ENCODE measurements around the gene SLC25A21.
A peak's percentile ranks its signal among the peaks of the same experiment; 100 is the strongest.

Gene SLC25A21

DNA sequence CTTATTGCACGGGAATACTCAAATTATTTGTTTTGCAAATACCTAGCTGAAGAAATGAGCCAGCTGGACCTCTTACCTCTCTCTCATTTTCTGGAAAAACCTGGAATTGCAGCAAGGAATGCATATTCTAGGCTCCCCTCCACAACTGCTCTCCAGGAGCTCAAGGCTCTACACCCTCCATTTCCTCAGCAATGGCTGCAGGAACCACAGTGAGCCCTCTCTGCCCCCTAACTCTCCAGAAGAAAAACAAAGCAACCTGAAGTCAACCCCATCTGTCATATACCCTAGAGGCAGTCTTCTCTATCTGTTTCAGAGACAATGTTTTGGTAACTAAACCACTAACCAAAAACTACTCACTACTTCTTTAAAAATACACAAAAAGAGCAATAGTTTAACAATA is 221.6 kb downstream of the SLC25A21 start:
- FAIRE-seq = no peak
- no peak for DNase-seq (ENCODE audit: insufficient read length, low spot score)

GRCh38 chr14:36949371-36949770 is 223.0 kb downstream of the SLC25A21 start:
- FAIRE-seq = no peak

DNA sequence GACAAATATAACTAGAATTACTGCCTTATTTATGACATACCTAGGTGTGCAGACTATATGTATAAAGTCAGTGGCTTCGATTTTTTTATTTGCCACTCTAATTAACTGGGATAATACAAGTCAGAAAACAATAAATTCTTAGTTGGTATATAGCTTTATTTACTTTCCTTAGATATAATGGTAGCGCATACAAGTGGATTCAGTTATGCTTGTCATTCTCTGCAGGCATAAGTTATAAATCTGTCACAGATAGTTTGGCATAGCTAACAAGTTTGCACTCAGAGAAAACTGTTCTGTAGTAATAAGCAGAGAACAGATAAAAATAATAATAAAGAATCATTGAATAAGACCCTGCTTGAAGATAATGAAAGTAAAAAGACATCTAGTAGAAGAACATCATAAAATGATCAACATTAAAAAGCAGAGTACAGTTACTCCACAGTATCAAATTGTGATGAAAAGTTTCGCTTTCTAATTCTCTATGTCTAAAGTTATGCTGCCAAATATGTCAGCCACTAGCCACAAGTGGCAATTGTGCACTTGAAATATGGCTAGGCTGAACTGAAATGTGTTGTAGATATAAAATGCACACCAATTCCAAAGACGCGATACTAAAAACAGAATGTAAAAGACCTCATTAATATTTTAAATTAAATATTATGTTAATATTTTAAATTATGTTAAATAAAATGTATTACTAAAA is 224.1 kb downstream of the SLC25A21 start:
- DNase-seq (ENCODE audit: insufficient read length, low spot score) (no peak), FAIRE-seq (no peak)

More at GRCh38 chr14:36949371-36949770, 223.0 kb downstream of the SLC25A21 start:
- DNase-seq (ENCODE audit: insufficient read length, low spot score) = no peak

DNA sequence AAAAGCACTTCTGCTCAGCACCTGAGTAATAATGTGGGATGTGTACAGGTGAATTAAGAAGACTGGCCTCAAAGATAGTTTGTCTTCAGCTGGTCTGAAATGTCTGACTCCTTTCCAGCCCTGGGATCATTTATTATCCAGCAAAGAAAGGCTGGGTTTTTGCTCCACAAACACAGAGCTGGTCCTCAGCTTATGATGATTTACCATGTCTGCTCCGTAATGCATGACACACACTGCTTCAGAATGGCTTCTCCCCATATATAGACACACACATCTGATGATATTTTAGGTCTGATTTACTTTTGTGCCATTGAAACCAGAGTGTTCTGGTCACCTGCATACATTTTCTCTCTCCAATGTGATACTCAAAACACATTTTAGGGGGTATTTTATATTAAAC is 225.0 kb downstream of the SLC25A21 start:
- FAIRE-seq (no peak), DNase-seq (ENCODE audit: insufficient read length, low spot score) (no peak)

DNA sequence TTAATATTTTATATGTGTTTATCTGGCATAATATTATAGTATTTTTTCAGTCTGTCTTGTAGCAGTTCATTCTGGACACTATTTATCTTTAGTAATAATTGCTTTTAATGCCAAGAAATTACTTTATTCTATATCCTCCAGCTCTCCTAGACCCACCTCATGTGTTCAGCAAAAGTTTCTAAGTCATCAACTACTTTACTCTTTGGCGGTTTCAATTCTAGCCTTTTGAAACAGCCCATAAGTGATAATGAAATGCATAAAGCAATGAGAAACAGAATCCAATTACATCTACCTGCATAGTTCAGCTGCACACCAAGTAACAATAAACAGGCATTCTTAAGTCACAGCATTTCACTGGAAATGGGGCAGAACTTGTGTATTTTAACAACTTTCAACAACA is 225.5 kb downstream of the SLC25A21 start:
- DNase-seq (ENCODE audit: insufficient read length, low spot score) (no peak), FAIRE-seq (no peak)

- DNase-seq (ENCODE audit: insufficient read length, low spot score) = peak; percentile 5
- FAIRE-seq = no peak
These were observed 227.9 kb downstream of the SLC25A21 start for GRCh38 chr14:36944307-36945010.

DNA sequence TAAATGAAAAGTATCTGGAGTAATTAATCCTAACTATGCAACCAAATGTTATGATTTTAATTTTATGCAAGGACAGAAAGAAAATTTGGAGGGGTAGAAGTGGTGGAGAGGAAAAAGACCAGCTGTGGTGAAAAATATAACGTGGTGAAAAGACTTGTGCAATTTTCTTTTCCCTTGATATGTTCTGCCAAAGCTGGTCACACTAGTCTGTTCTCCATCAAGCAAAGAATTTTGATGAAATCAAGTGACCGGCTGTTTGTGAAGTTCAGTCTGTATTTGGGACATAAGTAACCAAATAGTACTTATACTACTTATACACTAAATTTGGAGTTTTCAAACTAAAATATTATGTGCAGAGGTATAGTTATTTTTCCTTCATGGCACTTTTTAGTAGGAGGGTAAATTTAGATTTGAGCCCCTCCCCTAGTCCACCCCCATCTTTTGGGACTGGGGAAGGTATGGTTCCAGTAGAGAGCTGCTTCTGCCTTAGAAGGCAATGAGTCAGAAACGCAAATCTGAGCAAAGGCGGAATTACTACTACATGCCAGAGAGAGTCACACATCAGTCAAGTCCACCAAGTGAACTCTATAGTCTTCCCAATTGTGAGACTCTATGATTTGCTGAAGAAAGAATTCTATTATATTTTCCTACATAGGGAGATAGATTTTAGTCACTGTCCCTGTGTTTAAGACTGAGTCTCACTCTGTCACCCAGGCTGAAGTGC is 229.7 kb downstream of the SLC25A21 start:
- FAIRE-seq (no peak), DNase-seq (ENCODE audit: insufficient read length, low spot score) (no peak)

DNA sequence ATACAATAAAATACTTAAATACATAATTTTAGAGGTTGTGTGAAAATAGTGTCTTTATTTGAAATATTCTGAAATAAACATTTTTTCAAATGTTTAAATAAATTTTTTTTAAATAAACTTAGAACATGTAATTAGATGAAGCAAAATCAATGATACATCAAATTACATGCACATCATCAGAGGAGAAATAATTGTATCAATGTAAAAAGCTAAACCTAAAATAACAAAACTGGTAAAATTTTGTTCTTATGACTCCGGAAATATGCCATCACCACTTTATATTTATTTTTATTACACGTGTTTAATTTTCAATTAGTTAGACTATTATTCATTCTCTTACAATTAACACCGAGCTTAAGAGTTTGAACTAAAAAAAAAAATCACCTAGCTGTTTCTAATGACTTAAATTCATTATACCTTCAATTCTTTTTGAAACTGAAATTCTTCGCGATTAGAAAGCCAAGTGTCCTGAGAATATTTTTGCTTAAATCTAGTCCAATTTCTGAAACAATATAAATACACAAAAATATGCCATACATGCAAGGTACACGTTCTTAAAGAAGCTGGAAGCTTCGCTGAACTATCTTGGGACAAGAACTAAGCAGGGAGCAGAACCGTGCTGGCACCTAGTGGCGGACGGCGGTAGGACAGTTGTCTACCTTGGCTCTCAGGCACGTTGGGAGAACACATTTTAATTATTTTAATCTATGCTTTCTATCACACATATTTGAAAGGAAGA is 230.5 kb downstream of the SLC25A21 start:
- FAIRE-seq = no peak
- DNase-seq (ENCODE audit: insufficient read length, low spot score) = peak; percentile 32

GRCh38 chr14:36940476-36940875 is 231.9 kb downstream of the SLC25A21 start:
- no peak for FAIRE-seq
- no peak for DNase-seq (ENCODE audit: insufficient read length, low spot score)

- FAIRE-seq = no peak
- no peak for DNase-seq (ENCODE audit: insufficient read length, low spot score)
These were observed 233.1 kb downstream of the SLC25A21 start for GRCh38 chr14:36939265-36939664.

- no peak for DNase-seq (ENCODE audit: insufficient read length, low spot score)
- FAIRE-seq = no peak
These were observed 233.7 kb downstream of the SLC25A21 start for GRCh38 chr14:36938678-36939077.

DNA sequence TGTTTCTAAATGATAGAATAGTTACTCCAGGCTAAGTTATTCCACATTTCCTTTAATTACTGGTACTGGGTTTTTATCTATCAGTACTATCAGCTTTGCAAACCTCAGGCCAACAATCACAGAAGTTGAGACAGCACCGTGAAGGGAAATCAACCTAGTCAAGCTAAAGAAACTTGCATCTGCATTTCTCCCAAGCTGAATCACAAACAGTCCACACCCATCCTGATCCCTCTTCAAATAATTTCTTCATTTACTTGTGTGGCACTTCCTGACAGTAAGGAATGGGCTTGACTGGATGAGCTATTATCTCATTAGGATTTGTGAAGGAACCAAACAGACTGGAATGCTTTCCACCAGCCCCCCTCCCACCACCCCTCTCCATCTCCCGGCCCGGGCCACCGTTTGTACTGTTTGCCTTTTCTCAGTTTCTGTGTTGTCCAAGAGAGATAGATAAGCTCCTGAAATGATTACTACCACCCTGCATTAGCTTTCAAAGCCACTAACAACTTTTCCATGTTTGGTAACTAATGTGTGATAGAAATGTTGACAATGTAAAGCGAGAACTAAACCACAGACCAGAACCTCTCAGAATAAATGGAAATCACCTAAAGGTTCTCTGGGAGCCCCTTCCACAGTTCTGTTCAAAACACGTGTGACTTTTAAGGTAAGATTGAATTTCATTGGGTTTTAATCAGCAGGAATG is 236.3 kb downstream of the SLC25A21 start:
- DNase-seq (ENCODE audit: insufficient read length, low spot score) (no peak), FAIRE-seq (no peak)

GRCh38 chr14:36934304-36934703 is 238.1 kb downstream of the SLC25A21 start:
- FAIRE-seq (no peak), DNase-seq (ENCODE audit: insufficient read length, low spot score) (no peak)

GRCh38 chr14:36931791-36932190 is 240.6 kb downstream of the SLC25A21 start:
- DNase-seq (ENCODE audit: insufficient read length, low spot score) (no peak), FAIRE-seq (no peak)

GRCh38 chr14:36928432-36928831 is 244.0 kb downstream of the SLC25A21 start:
- FAIRE-seq (no peak), DNase-seq (ENCODE audit: insufficient read length, low spot score) (no peak)

DNA sequence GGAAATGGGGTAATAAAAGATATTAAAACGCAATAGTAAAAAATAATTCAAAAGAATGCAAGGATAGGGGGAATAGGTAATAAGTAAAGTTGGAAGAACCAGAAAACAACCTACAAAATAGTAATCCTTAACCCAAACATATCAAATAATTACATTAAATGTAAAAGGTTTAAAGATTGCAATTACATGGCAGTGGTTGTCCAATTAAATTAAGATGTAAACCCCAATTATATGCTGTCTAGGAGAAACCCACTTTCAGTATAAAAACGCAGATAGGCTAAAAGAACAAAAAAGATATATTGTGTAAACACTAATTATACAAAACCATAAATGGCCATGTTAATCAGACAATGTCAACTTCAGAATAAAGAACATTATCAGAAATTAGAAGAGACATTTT is 247.3 kb downstream of the SLC25A21 start:
- no peak for FAIRE-seq
- DNase-seq (ENCODE audit: insufficient read length, low spot score) = no peak

DNA sequence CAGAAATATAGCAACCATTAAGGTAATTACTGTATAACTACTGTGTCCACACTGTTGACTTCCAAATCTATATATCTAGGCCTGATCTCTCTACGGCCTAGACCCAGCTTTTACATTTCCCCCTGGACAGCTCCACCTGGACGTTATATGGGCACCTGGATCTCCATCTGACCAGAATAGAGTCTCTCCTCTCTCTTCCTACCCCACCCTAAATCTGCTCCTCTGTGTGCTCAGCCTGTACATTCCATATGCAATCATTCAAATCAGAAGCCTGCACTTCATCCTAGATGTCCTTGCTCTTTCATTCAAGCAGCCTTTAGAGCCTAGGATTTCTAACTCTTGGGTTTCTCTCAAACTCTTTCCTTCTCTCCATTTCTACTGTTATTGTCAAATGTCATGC is 255.7 kb downstream of the SLC25A21 start:
- no peak for FAIRE-seq
- DNase-seq (ENCODE audit: insufficient read length, low spot score) = no peak

DNA sequence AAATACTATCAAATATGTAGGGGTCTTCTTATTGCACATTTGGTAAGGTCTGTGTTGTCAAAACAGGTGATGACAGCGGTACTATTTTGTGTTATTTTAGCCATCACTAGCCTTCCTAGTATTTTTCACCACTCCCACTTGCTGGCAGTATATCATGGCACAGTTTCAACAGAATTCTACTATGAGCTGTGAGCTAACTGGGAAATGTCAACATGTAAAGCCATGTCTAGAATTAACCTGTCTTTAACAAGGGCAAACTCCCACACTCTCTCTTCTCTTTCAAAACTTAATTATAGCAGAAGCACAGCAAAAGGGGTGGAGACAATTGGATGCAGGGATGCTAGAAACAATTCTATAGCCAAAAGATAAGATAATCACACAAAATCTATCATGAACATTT is 257.3 kb downstream of the SLC25A21 start:
- no peak for FAIRE-seq
- DNase-seq (ENCODE audit: insufficient read length, low spot score) = no peak

DNA sequence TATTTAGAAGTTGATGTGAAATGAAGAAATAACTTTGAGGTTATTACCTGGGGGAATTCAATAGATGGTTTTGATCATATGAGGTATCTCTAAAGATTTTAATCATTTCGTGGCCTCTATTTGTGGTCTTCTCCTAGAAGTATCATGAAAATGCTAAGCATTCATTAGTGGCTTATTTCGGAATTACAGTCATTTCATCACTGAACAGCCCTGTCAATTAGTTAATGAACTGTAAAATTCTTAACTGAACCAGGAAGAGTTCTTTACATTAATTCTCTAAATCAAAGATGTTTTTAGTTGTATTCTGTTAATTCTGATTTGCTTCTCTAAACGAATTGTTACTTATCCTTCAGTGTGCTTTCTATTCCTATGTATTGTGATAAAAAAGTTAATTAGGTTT is 261.8 kb downstream of the SLC25A21 start:
- FAIRE-seq (no peak), DNase-seq (ENCODE audit: insufficient read length, low spot score) (no peak)

DNA sequence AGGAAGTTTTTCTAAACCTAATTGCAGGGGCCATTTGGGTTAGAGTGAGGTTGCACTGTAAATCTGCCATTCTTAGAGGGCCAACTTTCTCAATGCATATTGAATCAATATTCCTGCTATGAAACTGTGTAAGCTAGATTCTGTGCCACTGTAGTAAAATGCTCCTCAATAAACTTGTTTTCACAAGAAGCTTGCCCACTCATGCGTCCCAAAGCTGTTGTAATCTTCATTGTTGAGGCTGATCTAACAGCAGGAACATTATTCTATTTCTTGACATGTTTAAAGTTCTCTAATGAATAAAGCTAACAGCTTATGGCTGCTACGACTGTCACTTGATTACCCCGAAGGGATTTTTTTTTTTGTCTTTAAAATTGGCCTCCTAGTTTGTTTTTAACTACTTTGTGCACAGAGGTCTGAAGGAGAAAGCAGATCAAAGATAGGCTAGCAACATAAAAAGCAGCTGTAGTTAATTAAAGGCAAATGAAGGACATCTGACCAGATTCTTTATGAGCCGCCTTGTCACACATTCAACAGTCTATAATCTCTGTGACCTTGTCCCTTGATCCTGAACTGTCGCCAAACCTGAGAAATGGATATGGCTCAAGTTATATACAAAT is 267.0 kb downstream of the SLC25A21 start:
- DNase-seq (ENCODE audit: insufficient read length, low spot score) = no peak
- FAIRE-seq = no peak
